Activated T-cell treated with anti-CD3 and anti-CD28 coated beads, Interleukin-2, amount 50 U/mL, for 1 hour (primary cell): ENCODE data around the gene KMT5C.
A peak's percentile ranks its signal among the peaks of the same experiment; 100 is the strongest.

Source experiments
- DNase-seq: peaks from one replicate; pipeline ENCODE4 v3.0.0-alpha.2; 2020

Gene KMT5C

DNA sequence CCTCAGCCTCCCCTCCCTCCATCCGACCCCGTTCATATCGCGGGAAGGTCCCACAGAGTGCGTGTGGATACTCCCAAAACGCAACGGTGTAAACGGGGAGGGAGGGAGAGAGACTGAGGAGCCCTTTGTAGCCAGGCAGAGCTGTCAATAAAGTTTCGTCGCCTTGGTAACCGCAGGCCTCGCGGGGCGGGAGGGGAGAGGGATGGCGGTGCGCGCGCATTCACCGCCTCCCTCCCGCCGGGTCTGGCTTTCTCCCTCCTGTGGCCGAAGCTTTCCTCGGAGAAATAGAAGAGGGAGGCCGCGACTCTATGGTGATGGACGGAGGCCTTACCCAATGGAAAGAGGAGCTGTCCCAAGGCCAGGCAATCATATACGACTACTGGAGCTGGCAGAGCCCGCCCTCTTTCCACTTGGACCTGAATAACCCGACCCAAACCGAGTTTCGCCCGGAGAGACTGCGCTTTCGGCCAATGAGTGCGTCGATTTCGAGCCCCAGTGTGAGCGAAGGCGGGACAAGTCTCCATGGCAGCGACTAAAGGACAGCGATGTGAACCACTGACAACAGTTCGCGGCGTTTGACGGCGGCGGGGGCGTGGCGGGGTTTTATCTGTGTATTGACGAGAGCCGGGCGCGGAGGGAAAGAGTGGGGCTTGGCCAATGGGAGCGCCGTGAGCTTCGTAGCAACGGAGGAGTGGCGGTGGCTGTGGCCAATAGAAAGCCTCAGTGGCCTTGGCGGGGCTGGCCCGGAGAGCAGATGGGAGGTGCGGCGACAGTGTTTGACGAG is at the start of gene KMT5C:
TSS of gene KMT5C (plus strand) at position 772 of the 784 bp plus-strand sequence. CDS start 2,061 bp downstream, outside the sequence.
- peak; percentile 100 for DNase-seq

DNA sequence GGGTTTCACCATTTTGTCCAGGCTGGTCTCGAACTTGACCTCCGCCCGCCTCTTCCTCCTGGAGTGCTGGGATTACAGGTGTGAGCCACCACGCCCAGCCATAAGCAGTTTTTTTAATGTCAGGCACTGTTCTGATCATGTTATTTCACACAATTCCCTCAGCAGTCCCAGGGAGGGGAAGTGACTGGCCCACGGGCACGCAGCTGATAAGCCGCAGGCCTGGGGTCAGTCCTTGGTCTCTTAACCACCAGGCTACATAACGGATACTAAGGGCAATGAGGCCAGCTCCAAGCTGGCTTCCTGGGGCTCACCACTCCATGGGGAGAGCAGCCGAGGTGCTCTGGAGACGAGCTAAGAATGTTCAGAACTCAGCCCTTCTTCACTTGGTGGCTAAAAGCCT is 42.4 kb upstream of the KMT5C start:
- DNase-seq, result no peak

DNA sequence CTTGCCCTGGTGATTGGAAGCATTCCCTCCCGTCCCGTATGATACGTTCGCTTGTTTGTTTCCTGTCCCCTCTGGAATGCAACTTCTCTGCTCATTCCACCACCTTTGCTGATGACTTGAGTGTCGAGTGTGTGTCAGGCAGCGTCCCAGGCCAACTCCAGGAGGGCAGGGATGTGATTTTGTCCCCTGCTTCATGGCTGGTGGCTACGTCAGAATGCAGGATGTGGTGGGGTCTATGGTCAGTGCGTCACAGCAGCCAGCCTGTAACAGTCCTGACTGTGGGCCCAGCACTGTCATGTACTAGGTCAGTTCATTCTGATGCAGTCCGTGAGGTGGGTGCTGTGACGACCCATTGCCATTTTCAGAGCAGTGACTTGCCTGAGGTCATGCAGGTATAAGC is 39.7 kb upstream of the KMT5C start:
- no peak for DNase-seq

DNA sequence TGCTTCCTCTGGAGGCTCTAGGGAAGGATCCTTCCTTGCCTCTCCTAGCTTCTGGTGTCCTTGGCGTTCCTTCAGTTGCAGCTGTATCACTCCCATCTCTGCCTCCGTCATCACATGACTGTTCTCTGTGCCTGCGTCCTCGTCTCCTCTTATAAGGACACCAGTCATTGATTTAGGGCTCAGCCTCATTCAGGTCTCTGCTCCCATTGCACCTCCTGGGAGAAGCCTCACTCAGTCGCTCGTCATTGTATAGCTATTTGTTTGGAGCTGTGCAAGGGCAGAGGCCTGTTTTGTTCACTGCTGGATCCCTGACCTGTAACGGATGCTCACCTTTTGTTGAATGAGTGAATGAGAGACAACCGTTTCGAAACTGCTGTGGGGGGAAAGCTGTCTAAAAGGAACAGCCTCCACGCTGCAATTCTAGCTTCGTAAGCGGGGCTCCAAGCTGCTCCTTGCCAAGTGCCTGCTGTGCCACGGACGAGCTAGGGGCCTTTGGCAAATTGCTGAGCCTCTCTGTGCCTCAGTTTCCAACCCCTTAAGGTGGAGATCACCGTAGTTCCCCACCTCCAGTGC is 38.7 kb upstream of the KMT5C start:
- DNase-seq, result no peak

DNA sequence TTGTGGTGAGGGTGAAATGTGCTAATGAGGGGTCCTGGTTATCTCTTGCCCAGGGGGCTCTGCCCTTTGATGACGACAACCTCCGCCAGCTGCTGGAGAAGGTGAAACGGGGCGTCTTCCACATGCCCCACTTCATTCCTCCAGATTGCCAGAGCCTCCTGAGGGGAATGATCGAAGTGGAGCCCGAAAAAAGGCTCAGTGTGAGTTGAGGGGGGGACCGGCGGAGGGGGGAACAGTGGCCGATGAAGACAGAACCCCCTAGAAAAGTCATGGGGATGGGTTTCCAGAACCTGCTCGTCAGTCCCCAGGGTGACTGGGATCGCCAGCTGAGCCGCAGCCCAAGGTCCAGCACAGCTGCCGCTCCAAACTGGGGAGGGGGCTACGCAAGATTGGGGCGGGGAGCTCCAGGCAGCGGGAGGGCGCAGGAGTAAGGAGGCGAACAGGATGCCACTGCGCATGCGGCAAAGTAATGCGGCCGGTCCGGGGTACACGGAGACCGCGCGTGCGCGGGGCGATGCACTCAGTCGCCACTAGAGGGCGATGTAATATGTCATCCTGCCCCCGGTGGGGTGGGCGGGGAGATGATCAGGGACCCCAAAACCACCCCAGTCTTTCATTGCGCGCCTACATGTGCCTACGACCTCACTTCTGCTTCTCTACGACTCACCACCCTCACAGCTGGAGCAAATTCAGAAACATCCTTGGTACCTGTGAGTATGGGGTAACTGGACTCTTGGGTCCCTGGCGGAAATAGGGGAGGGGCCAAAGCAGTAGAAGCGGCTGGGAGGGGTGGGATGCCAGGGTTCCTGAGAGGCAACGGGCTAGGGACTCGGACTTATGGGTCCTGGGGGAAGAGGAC is 38.0 kb upstream of the KMT5C start:
- DNase-seq, result peak; percentile 98

DNA sequence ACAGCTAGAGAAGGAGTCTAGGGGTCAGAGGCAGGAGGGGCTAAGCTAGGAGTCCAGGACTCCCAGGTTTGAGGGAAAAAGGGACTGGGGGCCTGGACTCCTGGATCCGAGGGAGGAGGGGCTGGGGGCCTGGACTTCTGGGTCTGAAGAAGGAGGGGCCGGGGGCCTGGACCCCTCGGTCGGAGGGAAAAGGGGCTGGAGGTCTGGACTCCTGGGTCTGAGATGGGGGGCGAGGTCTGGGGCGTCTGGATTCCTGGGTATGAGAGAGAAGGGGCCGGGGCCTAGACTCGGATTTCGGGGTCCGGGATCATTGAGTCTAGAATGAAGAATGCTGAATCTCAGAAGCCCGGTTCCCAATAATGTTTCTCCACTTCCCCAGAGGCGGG is 37.4 kb upstream of the KMT5C start:
- no peak for DNase-seq

DNA sequence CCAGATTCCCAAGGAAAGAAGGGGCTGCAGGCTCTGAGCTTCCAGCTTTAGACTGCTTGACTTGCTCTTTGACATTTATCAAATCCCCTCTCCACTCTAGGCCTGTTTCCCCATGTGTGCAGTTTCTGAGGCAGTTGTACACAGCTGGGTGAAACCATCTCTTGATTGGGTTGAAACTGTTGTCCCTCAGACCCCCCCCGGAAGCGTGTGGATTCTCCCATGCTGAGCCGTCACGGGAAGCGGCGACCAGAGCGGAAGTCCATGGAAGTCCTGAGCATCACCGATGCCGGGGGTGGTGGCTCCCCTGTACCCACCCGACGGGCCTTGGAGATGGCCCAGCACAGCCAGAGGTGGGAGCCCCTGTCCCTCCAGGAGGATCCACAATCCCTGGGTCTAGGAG is 36.2 kb upstream of the KMT5C start:
- DNase-seq, result no peak

DNA sequence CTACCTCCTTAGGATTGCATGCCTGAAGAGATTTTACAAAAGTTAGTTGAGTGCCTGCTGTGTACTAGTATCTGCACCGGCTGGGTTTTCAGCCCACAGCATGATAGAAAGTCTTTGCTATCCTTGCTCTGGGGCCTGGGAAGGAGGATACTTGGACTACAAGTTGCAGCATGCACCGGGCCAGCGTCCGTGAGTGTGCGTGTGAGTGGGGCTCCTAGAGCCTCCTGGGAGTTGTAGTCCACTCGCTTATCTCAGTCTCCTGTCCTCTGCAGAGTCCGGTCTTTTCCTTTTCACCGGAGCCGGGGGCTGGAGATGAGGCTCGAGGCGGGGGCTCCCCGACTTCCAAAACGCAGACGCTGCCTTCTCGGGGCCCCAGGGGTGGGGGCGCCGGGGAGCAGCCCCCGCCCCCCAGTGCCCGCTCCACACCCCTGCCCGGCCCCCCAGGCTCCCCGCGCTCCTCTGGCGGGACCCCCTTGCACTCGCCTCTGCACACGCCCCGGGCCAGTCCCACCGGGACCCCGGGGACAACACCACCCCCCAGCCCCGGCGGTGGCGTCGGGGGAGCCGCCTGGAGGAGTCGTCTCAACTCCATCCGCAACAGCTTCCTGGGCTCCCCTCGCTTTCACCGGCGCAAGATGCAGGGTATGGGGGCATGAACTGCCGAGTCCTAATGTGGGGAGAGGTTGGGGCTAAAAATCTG is 35.2 kb upstream of the KMT5C start:
- no peak for DNase-seq

DNA sequence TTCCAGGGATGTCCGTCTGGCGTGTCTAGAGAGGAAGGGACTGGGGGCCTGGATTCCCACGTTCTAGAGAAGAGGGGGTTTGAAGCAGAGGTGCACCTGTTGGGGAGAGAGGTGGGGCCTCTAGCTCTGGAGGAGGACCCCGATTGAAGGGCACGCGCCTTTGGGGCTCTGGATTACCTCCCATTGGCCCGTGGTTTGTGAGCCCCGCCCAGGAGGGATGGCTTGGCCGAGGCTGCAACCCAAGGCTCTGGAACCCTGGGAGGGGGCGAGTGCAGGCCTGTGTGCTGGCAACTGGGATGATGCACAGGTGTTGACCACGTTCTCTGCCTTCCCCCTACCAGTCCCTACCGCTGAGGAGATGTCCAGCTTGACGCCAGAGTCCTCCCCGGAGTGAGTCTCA is 34.7 kb upstream of the KMT5C start:
- DNase-seq, result no peak

DNA sequence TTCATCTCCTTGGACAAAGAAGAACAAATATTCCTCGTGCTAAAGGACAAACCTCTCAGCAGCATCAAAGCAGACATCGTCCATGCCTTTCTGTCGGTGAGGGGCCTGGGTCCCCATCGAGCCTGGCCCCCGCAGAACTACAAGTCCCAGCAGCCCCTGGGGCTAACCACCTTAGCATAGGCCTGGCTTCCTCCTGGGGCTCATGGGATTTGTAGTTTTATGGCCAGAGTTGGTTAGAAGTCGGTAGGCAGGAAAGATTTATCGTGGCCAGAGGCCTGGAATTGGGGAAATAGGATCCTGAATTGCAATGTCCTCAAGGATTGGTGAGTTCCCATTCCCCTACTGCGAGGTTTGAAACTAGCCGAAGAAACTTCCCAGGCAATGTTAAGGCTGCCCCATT is 34.2 kb upstream of the KMT5C start:
- peak; percentile 64 for DNase-seq

DNA sequence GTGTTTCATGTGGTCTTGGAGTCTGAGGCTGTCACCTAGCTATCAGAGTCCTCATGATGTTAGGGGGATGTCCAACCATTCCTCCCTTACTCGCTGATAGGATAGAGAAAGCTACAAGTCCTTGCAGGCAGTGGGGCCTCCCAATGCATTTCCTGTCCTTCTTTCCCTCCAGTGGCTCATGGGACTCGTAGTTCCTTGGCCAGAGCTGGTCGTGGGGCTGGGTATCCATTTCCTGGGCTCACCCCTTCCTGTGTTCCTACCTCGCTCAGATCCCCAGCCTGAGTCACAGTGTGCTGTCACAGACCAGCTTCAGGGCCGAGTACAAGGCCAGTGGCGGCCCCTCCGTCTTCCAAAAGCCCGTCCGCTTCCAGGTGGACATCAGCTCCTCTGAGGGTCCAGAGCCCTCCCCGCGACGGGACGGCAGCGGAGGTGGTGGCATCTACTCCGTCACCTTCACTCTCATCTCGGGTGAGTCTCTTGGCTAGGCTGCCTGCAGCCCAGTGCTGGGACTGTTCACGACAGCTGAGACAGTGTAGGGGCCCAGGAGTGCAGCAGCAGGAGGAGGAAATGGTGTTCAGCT is 33.6 kb upstream of the KMT5C start:
- DNase-seq, result no peak

DNA sequence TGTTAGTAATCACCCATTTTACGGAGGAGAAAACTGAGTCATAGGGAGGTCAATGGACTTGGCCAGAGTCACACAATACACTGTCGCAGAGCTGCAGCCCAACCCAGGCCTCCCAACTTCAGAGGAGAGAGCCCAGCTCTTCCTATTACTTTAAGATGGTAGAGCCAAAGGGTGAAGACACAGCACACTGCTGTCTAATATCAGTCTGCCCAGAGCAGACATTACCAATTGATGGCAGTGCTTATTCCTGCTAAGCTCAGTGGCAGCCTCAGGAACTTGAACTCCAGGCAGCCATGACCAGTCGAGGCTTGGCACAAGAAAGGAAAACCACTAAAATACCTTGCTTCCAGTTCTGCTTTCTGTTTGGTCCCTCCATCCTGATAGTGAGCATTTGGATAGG is 33.0 kb upstream of the KMT5C start:
- DNase-seq, result no peak

DNA sequence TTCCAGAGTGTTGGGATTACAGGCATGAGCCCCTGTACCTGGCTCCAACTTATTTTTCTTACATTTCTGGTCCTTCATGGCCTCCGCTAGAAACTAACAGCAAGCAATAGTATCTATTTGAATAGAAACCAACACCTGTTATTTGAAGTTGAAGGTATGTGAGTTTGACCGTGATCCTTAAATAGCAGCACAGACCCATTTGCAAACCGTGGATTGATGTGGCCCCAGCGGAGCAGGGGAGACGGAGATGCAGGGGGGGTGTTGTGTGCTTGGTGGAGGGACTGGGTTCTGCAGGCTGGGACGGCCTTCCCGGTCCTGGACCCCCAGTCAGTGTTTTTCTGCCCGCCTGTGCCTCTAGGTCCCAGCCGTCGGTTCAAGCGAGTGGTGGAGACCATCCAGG is 31.4 kb upstream of the KMT5C start:
- DNase-seq, result no peak

DNA sequence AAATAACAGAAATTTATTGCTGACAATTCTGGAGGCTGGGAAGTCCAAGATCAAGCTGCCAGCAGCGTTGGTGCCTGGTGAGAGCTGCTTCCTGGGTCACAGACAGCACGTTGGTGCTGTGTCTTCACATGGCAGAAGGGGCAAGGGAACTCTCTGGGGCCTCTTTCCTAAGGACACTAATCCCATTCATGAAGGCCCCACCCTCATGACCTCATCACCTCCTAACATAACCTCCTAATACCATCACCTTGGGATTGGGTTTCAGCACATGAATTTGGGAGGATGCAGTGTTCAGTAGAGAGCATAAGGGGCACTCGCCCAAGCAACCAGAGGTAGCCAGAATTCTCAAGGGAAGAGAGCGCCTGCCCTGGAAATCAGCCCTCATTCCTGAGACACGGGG is 30.2 kb upstream of the KMT5C start:
- DNase-seq, result no peak

DNA sequence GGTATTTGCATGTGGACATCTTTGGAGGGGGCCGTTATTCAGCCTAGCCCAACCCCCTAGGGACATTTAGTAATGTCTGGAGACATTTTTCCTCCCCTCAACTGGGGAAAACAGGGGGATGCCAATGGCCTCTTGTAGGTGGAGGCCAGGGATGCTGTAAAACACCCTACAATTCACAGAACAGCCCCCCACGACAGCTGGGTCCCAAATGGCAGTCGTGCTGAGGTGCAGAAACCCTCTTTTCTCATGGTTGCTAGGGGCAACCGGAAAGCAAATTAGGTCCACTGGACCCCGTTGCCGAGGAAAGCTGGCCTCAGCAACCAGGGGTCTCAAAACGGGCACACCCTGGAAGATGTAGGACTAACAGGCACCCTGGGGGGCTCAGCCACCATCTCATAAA is 29.2 kb upstream of the KMT5C start:
- no peak for DNase-seq

DNA sequence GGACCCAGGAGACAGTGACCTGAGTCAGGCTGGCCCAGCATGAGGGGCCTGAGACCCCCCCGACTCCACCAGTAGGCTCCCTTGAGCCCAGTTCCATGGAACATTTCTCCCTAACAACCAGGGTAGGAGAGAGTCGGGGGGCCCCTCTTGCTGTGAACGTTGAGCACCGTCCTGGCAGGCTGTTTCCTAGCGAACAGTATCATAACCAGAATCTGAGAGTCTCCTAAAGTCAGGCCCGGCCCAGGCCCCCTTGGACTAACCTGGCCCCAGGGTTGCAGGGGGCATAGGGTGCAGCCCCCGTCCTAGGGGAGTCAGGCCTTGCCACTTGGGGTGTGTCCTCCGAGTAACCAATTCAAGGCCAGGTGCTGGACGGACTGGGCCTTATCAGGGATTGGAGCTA is 28.3 kb upstream of the KMT5C start:
- DNase-seq, result no peak

DNA sequence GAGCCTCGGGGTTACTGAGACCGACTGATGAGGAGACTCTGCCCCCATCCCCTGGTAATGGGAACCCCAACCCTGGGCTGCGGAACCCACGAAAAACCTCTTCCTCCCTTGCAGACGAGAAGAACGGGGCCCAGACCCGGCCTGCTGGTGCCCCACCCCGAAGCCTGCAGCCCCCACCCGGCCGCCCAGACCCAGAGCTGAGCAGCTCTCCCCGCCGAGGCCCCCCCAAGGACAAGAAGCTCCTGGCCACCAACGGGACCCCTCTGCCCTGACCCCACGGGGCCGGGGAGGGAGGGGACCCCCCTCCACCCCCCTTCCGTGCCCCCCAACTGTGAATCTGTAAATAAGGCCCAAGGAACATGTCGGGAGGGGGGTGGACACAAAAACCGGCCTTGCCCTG is 27.9 kb upstream of the KMT5C start:
- DNase-seq, result no peak

DNA sequence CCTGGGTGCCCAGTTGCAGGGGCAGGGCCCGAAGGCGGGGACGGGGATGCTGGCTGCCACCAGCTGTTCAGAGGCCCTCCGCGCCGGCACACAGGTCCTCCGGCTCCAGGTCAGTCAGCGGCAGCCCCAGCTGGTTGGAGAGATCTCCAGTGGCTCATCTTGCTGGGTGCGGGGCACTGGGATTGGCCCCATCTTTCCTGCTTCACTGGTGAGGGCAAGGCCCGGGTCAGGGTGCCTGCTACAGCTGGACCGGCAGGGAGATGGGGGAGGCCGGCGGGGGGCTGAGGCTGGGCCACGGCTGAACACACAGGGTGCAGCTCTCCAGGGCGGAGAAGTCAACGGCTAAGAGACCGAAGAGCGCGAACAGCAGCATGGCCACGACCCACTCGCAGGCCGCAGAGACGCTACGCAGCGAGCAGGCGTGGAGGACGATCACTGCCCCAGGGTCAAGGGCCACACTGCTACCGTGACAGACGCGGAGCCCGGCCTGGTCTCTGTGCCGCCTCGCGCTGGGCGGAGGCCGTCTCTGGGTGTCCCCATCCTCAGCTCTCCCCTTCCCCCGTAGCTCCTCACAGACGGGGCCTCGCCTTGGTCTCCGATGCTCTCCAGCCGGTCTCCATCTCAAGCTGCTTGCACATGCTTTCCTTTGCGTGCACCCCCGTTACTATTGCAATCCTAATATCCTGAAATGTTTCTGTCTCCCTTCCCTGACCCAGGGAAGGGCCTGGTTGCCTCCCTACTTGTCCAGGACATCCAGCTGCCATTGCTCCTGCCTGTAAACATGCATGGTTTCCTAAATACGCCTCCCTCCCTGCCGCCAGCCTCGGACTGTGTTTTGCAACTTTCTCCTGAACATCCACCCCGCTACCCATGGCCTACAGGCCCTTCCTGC is 26.8 kb upstream of the KMT5C start:
- no peak for DNase-seq

DNA sequence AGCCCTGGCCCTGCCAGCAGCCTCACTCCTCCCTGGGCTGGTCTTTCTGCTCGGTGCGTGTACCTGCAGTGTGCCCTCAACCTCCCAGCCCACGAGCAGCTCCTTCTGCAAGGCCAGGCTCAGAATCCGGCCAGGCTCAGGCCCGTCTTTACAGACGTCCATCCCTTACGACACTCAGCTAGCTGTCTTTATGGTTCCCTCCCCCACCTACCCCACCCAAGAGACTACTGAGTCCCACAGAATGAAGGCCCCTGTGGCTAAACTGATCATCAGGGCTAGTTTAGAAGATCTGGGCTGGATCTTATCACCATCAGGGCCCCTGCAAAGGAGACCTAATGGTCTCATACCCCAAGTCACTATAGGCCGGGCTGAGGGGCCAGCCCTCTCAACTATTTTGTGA is 25.3 kb upstream of the KMT5C start:
- no peak for DNase-seq

DNA sequence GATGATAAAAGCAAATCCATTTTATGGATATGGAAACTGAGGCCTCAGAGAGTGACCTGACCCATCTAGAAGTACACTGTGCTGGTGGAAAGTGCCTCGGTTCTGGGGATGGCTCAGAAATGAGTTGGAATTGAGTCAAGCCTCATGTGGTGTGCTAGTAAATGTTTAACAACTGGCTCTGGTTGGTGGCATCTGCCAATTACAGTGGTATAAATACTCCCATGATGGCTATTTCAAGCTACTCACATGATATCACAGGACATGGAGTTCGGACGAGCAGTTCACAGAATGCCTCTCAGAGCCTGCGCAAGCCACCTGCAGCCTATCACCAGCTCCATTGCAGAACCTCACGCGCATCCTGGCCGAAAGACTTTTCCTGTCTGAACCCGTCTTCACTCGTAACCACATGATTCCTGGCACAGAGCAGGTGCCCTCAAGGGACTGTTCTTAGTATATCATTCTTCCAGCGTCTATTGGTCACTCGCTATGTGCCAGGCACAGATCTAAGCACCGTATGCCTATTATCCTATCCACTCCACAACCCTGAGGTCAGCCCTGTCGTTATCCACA is 23.6 kb upstream of the KMT5C start:
- no peak for DNase-seq

DNA sequence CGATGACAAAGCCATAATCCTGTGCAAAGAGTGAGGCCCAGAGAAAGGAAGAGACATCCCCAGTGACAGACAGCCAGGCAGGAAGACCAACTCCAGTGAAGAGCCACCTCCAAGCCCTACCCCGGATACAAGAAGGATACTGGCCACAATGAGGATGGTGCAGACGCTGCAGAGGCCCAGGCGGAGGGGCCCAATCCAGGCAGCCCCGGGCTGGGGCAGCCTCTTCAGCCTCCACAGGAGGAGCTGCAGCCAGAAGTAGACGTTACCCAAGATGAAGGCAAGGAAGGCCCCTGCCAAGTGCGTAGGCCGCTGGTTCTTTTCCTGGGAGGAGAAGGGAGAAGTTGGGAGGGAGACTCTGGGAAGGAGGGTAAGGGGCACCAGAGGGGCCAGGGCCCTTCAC is 23.0 kb upstream of the KMT5C start:
- no peak for DNase-seq

DNA sequence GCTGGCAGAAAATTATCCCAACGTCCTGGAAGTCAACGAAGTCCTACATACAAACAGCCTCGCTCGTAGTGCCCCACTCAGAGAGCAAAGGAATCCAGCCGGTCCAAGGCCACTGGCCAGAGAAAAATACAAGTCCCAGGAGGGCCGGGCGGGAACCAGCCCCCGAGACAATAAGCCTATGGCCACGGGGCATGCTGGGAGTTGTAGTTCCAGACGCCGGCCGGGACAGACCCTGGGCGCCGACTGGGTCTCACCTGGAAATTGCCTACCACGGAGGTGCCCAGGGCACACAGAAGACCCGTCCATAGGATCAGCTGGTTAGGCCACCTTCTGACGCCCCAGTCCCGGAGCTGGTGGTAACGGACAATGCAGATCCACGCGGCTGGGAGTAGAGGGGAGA is 19.9 kb upstream of the KMT5C start:
- DNase-seq, result no peak
